NCI-H1092 treated with DMSO at 0.1 percent for 48 hours (cell line): ENCODE data around the gene PRRT3.
"Not testable (repeated sequence)": the region's sequence is repeated elsewhere in the genome, so short reads cannot be mapped to it uniquely, and the experiment has no call there.

Source experiments
- DNase-seq: peaks from one replicate; lab custom pipeline; 2025; lab: John Stamatoyannopoulos, UW

The PRRT3 gene

DNA sequence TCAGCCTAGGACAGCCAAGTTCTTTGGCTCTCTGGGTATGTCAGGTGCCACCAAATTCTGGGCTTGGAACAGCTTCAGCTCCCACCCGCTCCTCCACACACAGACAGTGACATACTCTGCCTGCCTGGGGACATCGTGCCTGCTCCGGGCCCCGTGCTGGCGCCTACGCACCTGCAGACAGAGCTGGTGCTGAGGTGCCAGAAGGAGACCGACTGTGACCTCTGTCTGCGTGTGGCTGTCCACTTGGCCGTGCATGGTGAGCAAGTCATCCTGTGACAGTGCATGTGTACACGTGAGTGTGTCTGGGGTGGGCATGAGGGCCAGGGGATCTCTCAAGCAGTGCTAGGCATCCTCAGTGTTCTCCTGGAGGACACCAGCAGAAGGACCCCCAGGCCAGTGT is 34.4 kb downstream of the PRRT3 start:
- no peak for DNase-seq

DNA sequence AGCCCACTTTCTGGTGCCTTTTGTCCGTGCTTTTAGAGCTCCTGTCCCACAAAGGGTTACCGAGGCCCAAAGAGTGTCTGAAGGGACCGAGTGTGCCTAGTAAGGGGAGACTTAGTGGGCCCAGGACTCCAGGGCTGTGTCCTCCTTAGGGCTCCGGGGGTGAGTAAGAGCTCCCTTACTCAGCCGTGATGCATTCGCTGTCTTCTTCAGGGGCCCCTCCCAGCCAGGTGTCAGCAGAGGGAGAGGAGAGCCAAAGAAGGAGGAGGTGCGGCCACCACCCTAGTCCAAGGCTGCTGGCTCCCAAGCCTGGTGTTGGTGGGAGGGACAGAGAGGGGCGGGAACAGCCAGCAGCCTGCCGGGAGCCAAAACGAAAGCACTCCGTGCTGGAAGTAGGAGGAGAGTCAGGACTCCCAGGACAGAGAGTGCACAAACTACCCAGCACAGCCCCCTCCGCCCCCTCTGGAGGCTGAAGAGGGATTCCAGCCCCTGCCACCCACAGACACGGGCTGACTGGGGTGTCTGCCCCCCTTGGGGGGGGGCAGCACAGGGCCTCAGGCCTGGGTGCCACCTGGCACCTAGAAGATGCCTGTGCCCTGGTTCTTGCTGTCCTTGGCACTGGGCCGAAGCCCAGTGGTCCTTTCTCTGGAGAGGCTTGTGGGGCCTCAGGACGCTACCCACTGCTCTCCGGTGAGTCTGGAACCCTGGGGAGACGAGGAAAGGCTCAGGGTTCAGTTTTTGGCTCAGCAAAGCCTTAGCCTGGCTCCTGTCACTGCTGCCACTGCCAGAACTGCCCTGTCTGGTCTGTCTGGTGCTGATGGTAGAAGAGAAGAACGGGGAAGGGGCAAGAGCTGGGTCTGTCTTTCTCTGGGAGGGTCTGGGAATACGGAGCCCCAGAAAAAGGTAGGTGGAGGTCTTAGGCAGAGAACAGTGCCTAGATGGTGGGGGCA is 35.2 kb downstream of the PRRT3 start, which contains the start of gene IL17RC:
Gene IL17RC, plus strand, starts transcription at position 365 of the 947 bp plus-strand sequence. Its CDS starts 218 bp downstream, at position 583.
- no peak for DNase-seq

DNA sequence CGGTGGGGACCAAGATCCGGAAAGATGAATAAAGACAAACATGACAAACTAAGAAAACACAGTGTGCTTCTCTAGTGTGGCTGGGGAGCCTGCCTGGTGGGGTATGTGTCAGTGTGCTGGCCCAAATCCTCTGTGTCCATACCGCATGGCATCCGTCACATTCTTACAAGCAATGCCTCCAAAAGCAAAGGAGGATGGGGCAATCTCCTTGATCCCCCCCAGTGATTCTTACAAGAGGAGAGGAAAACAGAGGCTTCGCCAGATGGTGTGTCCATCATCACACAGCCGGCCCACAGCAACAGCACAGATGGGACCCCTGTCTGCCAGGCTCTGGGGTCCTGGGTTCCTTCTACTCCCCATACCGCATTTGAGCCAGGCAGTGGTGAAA is 35.9 kb downstream of the PRRT3 start:
- no peak for DNase-seq

DNA sequence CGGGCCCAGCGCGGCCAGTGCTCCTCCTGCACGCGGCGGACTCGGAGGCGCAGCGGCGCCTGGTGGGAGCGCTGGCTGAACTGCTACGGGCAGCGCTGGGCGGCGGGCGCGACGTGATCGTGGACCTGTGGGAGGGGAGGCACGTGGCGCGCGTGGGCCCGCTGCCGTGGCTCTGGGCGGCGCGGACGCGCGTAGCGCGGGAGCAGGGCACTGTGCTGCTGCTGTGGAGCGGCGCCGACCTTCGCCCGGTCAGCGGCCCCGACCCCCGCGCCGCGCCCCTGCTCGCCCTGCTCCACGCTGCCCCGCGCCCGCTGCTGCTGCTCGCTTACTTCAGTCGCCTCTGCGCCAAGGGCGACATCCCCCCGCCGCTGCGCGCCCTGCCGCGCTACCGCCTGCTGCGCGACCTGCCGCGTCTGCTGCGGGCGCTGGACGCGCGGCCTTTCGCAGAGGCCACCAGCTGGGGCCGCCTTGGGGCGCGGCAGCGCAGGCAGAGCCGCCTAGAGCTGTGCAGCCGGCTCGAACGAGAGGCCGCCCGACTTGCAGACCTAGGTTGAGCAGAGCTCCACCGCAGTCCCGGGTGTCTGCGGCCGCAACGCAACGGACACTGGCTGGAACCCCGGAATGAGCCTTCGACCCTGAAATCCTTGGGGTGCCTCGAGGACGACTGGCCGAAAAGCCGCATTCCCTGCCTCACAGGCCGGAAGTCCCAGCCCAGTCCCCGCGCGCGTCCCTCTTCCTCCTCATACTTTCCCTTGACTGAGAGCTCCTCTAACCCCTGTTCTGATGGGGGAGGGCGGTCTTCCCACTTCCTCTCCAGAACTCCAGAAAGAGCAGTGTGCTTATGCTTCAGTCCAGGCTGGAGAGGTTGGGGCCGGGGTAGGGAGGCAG is 36.7 kb downstream of the PRRT3 start:
- DNase-seq: no peak

DNA sequence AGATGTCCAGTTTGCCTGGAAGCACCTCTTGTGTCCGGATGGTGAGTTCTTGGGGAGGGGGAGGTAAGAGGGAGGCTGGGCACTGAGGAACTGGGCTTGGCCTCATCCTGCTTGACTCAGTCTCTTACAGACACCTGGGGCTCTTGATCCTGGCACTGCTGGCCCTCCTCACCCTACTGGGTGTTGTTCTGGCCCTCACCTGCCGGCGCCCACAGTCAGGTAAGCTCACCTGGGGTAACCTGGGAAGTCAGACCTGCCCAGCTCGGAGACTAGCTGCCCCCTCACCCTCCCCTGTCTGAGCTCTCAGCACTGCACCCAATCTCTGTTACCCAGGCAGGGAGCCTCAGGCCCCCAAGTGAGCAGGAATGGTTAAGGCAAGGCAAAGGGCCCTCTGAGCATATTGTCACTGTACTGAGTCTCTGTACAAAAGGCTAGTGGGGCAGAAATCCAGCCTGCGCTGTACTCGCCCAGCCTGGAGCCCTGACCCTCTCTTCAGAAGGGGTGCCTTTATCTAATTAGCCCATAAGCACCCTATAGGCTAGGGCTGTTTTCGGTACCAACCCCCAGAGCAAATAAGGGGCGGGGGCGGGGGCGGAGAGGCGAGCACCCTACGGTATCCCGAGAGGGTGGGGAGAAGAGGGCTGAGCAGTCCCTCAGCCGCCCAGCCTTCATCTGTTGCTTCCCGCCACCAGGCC is 37.5 kb downstream of the PRRT3 start:
- DNase-seq: no peak

DNA sequence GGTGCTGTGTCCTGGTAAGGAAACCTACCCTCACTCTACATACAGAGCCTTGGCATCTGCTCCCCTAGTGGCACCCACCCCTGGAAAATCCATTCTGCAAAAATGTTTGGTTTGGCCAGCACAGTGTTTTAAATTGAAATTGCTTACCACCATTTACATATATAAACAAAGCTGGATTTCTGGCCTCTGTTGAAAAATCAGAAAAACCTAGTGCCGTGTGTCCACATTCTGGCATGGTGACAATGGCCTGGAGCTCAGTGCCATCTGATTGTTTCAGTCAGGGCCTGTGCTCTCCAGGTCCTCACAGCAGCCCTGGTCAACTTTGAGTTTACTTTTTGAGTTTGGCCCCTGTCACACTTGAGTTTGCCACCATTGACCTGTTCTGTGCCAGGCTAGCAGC is 38.2 kb downstream of the PRRT3 start:
- no peak for DNase-seq

DNA sequence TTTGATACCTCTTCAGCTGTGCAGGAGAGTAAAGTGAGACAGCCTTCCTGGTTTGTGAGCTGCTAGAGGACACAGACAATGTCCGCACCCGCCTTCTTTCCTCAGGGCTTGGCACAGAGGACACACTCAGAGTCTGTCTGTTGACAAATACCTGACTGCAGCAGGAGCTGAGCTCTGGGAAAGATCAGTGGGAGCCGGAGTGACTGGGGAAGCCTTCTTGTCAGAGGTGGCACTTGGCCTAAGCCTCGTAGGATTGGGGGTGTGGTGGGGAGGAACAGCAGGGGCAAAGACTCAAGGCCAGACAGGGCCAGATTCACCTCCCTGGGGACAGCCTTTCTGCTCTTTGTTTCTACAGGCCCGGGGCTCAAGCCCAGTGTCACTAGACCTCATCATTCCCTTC is 38.6 kb downstream of the PRRT3 start:
- DNase-seq: no peak

DNA sequence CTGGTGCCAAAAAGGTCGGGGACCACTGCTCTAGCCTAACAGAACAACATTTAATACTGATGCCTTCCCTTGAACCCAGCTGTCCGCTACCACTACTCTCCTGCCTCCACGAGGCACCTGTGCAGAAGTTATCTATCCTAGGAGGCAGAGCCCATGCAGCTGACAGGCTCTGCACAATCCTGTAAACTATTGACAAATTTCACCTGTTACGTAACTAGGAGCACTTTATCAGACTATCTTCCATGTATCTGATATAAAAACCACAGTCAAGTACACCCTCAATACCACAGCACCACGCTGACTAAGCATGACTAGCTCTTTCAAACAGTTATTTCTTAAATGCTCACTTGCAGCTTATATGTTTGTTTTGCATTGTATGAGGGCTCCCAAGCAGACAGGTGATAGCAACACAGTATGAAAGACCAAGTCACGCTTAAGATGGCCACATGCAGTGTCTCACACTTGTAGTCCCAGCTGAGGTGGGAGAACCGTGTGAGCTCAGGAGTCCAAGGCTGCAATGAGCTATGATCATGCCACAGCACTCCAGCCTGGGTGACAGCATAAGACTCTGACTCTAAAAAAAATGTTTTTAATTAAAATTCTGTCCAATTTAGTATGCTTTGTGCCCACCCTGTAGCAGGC is 39.8 kb downstream of the PRRT3 start:
- no peak for DNase-seq

DNA sequence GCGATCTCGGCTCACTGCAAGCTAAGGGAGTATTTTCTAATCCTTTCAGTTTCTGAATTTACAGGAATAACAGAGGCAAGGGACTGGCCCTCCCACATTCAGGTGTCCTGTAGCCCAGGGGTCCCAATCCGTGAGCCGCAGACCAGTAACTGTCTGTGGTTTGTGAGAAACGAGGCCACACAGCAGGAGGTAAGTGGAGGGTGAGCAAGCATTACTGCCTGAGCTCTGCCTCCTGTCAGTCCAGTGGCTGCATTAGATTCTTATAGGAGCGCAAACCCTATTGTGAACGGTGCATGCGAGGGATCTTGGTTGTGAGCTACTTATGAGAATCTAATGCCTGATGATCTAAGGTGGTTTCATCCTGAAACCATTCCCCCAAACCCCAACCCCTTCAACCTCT is 40.3 kb downstream of the PRRT3 start:
- DNase-seq: no peak

DNA sequence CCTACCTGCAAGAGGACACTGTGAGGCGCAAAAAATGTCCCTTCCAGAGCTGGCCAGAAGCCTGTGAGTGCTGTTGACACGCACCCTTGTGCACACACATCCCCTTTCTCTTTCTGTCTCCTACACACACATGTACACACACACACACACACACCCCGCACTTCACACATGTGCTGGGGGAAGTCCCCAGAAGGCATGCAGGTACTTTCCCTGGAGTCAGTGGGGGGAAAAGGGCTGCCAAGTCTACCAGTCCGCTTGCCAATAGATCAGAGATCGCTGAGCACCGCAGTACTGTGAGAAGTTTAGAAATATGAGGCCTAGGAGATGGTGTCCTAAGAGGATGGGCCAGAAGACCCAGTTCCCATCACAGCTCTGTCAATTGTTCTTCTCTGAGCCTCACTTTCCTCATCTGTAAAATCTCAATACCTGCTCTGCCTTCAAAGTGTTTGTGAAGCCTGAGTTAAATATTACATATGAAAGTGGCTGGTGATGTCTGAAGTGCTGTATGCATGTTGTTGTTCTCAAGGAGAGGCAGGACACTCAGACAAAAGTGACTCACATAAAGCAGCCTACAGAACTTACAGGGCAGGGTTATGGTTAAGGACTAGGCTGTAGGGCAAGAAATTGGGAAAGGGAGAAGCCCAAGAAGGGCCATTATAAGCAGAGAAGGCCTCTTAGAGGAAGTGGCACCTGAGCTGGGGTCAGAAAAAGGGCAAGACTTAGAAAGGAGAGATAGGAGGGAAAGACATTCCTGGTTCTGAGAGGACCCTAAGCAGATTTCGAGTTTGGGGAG is 42.8 kb downstream of the PRRT3 start:
- no peak for DNase-seq

DNA sequence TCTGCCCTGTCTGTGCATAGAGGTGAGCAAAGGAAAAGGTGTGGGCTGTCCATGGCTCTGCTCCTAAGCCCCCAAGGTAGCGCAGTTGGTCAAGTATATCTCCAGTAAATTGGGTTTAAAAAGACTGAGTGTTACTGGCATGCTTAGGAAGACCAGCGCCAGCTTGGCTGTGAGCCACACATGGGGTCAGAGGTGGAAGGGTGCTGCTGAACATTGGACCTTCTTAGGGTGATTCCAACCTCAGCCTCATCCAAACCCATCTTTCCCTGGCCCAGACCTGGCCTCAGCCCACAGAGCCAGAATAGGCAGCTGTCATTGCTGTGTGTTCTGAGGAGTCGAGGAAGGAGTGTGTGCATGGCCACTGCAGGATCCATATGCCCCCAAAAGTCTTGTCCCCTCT is 43.9 kb downstream of the PRRT3 start:
- no peak for DNase-seq

DNA sequence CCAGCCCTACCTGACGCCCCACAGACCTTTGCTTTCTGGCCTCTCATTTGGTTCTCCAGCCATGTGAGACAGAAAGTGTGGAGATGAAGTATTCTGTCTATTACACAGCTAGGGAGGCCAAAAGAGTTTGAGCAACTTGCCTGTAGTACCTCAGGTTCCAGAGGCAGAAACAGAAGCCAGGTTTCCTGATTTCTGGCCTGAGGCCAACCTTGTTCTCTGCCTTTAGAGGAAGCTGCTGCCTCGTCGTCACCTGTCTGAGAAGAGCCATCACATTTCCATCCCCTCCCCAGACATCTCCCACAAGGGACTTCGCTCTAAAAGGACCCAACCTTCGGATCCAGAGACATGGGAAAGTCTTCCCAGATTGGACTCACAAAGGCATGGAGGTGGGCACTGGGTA is 45.7 kb downstream of the PRRT3 start:
- no peak for DNase-seq

DNA sequence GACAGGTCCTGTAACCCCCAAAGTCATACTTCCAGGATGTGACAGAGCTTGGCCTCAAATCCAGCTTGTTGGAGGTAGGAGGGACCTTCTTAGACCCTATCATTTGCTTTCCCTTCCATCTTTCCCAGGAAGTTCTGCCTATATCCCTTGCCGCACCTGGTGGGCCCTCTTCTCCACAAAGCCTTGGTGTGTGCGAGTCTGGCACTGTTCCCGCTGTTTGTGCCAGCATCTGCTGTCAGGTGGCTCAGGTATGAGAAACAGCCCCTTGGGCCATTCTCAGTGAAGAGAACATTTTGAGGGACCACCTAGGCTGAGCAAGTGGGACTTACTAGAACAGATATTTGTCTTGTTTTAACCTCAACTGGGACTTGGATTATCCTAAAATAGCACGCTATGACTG is 48.3 kb downstream of the PRRT3 start:
- DNase-seq: no peak

DNA sequence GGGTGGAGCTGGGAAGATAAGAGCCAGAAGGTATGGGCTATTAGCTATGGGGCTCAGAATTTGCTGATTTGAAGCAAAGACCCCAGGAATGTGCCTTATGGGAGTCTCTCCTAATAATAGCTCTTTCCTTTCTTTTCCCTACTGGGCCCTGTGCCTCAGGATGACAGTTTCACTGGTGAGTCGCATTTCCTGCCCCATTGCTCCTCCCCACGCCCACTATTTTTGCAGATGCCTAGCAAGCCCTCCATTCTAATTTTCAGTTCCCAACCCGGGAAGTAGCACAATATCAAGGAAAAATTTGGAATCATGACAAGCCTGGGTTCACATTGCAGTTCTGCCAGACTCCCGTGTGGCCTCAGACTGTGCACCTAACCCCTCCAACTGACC is 49.0 kb downstream of the PRRT3 start:
- no peak for DNase-seq

DNA sequence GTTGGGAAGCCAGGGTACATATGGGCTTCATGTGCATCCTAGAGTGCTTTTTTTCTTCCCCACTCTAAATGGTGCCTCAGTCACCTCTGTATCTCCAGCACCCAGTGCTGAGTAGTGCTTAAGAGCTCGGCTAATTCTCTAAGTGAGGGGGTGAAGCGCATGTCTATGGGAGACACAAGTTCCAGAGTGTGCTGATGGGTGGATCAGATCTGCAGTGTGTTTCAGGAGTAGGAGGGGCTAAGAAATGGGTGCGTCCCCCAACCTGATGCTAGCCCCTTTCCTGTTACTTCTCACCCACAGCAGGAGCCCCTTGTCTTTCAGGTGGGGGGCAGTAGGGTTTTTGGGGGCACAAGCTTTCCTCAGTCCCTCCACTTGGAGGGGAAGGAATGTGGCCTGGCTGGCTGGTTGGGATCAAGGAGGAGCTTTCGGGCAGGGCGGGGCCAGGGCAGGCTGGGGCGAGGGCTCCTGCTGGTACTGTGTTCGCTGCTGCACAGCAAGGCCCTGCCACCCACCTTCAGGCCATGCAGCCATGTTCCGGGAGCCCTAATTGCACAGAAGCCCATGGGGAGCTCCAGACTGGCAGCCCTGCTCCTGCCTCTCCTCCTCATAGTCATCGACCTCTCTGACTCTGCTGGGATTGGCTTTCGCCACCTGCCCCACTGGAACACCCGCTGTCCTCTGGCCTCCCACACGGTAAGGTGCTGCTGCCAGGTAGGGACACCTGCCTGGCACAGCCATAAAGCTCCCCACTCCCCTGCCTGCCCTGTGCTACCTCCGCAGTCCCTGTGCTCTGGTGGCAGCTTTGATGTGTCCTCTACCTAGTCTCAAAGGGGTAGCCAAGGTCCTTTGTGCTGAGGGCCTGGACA is 49.6 kb downstream of the PRRT3 start, which contains the start of gene IL17RE:
Gene IL17RE, plus strand, starts transcription at position 477 of the 866 bp plus-strand sequence. Its CDS starts 85 bp downstream, at position 562.
- no peak for DNase-seq

DNA sequence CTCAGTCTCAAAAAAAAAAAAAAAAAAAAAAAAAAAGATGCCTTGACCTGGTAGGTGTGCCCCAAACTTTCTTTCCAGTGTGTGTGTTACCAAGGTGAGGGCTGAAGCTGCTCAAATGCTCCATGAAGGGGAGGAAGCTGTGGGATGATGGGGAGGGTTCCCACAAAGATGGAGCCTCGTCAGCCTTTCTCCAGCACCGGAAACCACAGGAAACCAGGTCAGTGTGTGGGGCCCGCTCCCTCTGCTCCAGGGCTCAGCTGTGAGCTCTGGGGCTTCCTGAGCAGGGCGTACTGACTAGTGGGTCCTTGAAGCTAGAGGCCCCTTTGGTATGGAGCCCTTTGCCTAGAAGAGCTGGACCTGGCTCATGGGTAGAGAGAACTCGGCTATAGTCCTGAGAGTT is 50.2 kb downstream of the PRRT3 start:
- DNase-seq: no peak

DNA sequence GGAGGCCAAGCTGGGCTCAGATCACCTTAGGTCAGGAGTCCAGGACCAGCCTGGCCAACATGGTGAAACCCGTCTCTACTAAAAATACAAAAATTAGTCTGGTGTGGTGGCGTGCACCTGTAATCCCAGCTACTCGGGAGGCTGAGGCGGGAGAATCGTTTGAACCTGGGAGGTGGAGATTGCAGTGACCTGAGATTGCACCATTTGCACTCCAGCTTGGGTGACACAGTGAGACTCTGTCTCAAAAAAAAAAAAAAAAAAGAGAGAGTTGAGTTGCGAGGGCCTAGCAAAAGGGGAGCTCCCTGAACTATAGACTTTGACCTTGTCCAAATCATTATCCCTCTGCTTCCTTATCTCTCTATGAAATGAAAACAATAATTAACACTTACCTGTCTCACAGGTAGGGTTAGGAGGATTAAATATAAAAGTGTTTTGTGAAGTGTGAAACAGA is 51.2 kb downstream of the PRRT3 start:
- DNase-seq: not testable (repeated sequence)

DNA sequence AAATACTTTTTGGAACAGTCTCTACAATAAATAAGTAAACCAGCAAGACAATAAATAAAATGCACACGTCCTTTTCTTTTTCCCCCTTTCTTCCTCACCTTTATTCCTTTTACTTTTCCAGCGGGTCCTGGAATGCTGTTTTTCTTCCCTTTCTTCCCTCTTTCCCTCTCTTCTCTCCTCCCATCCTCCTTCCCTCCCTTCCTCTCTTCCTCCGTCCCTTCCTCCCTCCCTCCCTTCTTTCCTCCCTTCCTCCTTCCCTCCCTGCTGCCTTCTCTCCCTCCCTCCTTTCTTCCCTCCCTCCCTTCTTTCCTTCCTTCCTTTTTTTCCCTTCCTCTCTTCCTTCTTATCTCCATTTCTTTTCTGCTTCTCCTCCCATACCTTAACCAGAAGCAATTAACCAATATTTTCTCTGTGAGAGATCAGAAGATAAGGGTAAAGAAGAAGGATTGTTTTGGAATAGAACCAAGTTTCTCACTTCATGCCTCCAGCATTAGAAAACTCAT is 52.9 kb downstream of the PRRT3 start:
- DNase-seq: no peak

DNA sequence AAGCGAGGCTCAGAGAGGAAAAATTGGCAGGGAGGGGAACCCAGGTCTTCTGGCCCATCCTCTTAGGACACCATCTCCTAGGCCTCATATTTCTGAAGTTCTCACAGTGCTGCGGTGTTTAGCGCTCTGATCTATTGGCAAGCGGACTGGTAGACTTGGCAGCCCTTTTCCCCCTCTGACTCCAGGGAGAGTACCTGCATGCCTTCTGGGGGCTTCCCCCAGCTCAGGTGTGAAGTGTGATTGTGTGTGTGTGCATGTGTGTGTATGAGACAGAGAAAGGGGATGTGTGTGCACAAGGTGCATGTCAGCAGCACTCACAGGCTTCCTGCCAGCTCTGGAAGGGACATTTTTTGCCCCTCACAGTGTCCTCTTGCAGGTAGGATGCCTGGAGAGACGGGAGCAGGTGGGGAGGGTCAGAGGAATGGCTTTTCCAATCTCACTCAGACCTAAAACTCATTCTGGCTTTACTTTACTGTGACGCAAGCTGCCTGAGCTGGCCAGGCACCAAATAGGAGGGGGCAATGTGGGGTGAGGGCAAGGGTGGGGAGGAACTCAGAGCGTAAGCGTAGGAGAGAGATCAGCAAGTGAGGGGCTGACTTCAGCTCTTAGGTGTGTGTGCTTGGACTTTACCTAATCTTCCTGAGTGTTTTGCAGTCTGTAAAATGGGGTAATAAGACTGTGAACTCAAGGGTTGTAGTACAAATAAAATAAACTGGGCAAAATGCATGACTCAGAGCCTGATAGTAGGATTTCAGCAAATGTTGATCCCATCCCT is 53.6 kb downstream of the PRRT3 start:
- DNase-seq: no peak
